VCaP (cell line): ENCODE data around the gene SLC10A7.

ENCODE experiments used
- H3K27ac ChIP-seq: fragments of 450-650 bp; 2 replicates; pipeline ENCODE4 v1.5.1; 2017
- CTCF ChIP-seq: fragments of 450-650 bp; conservative IDR thresholded peaks from 2 replicates; pipeline ENCODE4 v1.5.1; 2017; ENCODE audit warnings: mild to moderate bottlenecking, moderate library complexity

Gene SLC10A7

GRCh38 chr4:146428298-146428697, 93.4 kb downstream of the SLC10A7 start:
- H3K27ac ChIP-seq: no peak overlapping the region
- TF ChIP-seq CTCF: no peak

- H3K27ac ChIP-seq: no peak overlapping the region
- TF ChIP-seq CTCF: no peak
Measured at GRCh38 chr4:146417822-146418221, 103.9 kb downstream of the SLC10A7 start.

- TF ChIP-seq CTCF: no peak
- no peak overlapping the region for H3K27ac ChIP-seq
Measured at GRCh38 chr4:146415829-146416228, 105.9 kb downstream of the SLC10A7 start.

GRCh38 chr4:146407669-146408084, 114.1 kb downstream of the SLC10A7 start:
- H3K27ac ChIP-seq: peak overlapping the region; percentile 40; the same call in 1 of the 2 replicates
- no peak for TF ChIP-seq CTCF

GRCh38 chr4:146407257-146407656, 114.5 kb downstream of the SLC10A7 start:
- peak overlapping the region; percentile 40; the same call in 1 of the 2 replicates for H3K27ac ChIP-seq
- TF ChIP-seq CTCF: no peak

- TF ChIP-seq CTCF: no peak
Measured at GRCh38 chr4:146401274-146401673, 120.5 kb downstream of the SLC10A7 start.

GRCh38 chr4:146398896-146399445, 122.8 kb downstream of the SLC10A7 start:
- H3K27ac ChIP-seq: no peak overlapping the region
- TF ChIP-seq CTCF: no peak

More at GRCh38 chr4:146401274-146401673, 120.5 kb downstream of the SLC10A7 start:
- no peak overlapping the region for H3K27ac ChIP-seq
